Activated naive CD4-positive, alpha-beta T cell treated with anti-CD3 and anti-CD28 coated beads, Interleukin-2, amount 50 U/mL, for 72 hours (primary cell): ENCODE results near the gene CIAO3. TPM values are rescaled to one million over a fixed set of nuclear protein-coding genes. Genes with fewer than 3 reads are reported as not detected.
"Not testable (repeated sequence)": the region's sequence is repeated elsewhere in the genome, so short reads cannot be mapped to it uniquely, and the experiment has no call there.

Source experiments
- ATAC-seq, 2 donors: fragments of 150-1000 bp; cut with Tn5 transposase; 2 replicates each; pipeline ENCODE4 v1.10.0; 2021; ENCODE audit warnings: mild to moderate bottlenecking in 2 of 2, moderate library complexity in 2 of 2
- DNase-seq, 2 donors: peaks; one replicate each; pipeline ENCODE4 v3.0.0; 2021 to 2022; ENCODE audit warnings: low spot score in 2 of 2
- H3K27ac Mint-ChIP-seq, 2 donors: one replicate each; pipeline ENCODE4 v1.8.0; 2022; ENCODE audit warnings: mild to moderate bottlenecking in 2 of 2, mixed read lengths in 2 of 2
- H3K36me3 Mint-ChIP-seq, 2 donors: one replicate each; pipeline ENCODE4 v1.8.0; 2022; ENCODE audit warnings: mixed read lengths in 2 of 2
- H3K9me3 Mint-ChIP-seq, 2 donors: one replicate each; pipeline ENCODE4 v1.8.0; 2022; ENCODE audit warnings: mixed read lengths in 2 of 2
- total RNA-seq, 2 donors: library from RNA; stranded (reverse); gene quantifications; one replicate each; pipeline ENCODE4 v1.2.3, GENCODE V29; 2022

Gene CIAO3
- total RNA-seq, 2 donors from 2014 or later: 41.7 to 122 TPM

DNA sequence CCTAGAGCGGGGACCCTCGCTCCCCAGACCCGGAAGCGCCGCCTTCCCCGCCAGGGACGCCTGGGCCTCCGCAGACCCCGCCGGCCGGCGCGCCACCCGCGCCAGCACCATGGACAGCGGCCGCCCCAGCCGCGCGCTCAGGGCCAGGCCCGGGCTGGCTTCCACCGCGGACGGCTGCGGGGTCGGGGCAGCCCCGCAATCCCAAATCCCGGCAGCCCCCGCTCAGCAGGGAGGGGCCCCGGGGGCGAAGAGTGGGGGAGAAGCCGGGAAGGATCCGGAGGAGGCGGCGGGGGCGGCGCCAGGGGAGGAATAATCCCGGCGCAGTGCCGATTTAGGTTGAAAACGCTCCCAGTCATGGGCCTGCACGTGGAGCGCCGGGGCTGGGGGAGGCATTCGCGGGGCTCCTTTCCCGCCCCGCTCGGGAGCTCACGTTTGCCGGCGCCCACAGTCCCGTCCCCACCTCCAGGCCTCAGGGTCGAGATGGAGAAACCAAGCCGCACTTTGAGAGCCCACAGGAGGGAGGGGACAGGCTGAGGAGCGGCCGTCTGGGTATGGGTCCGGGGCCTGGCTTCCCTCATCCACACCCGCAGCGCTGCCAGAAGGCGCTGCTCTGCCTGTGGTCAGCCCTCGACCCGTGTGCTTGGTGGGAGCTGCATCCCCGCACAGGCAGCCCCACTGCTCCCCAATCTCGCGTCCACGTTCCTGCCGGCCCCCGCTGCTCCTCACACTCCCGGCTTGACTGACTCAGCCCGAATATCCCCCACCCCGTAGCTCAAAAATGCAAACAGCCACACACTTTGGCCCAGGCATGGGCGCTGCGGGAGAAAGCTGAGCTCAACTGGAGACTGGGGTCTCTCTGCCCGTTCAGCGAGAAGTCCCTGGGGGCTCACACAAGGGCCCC is 39.9 kb downstream of the CIAO3 start:
- H3K9me3 Mint-ChIP-seq: no peaks in the 10 kb centered on the region
- no peaks in the 10 kb centered on the region for H3K36me3 Mint-ChIP-seq
- no peak overlapping the region for H3K27ac Mint-ChIP-seq
- ATAC-seq (peak in 1 of 2 donors; percentile 43), DNase-seq (peak in 1 of 2 donors; percentile 67)

DNA sequence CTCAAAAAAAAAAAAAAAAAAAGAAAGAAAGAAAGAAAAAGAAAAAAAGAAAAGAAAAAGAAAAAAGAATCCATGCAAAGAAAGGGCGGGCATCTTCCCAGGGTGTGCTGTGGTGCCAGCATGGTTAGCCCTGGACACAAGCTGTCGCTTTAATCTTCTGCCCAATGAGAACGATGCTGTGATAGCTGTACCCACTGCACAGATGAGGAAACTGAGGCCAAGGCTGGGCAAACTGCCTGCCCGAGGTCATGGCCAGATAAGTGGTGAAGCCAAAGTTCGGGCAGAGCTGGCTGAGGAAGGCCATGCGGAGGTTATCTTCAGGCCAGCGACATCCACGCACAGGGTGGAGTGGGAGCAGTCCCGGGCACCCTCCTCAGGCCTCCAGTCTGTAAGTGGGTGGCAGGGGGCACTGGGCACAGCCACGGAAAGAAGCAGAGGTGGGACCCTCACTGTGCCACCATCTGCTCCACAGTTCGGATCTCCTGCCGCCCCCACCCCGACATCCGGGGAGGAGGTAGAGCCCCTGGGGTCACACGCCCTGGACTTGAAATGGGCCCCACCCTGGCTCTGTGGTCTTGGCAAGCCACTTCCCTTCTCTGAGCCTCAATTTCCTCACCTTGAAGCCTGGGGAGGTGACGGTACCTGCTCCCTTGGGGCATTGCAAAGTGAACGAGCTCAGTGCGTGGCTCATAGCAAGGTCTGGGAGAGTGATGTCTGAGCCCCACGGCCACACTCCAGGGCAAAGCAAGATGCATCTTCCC is 41.7 kb downstream of the CIAO3 start:
- ATAC-seq: no peak
- H3K36me3 Mint-ChIP-seq: peaks cover 0 to 5% of the 10 kb centered on the region in 2 donors
- no peak for DNase-seq
- H3K9me3 Mint-ChIP-seq: no peaks in the 10 kb centered on the region
- H3K27ac Mint-ChIP-seq: no peak overlapping the region

DNA sequence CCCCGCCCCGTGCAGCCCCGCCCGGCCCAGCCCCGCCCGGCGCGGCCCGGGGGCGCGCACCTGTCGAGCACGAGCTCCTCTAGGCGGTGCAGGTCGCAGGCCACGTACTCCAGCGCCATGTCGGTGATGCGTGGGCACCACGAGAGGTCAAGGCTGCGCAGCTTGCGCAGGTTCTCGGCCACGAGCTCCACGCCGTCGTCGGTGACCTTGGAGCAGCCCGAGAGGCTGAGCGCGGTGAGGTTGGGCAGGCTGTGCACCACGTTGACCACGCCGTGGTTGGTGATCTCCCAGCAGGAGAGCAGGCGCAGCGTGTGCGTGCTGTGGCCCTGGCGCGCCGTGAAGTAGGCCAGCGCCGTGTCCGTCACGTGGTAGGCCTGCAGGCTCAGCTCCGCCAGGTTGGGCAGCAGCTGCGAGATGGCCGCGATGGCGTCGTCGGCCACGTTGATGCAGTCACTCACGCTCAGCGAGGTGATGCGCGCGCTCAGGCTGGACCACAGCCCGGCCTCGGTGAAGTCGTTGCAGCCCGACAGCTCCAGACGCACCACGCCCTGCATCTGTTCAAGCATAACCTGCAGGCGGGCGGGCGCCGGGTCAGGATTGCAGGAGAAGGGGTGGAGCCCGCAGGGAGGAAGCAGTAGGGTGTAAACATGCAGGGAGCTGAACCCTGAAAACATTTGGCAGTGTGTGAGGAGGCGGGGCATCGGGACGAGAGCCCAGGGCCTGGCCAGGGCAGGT is 45.3 kb downstream of the CIAO3 start:
- ATAC-seq: peak; percentile 82 to 85
- Mint-ChIP-seq H3K9me3 (no peaks in the 10 kb centered on the region), H3K27ac (peak overlapping the region in 1 of 2 donors; percentile 22), H3K36me3 (peaks cover 0 to 5% of the 10 kb centered on the region in 2 donors)
- DNase-seq: peak; percentile 82 to 83

DNA sequence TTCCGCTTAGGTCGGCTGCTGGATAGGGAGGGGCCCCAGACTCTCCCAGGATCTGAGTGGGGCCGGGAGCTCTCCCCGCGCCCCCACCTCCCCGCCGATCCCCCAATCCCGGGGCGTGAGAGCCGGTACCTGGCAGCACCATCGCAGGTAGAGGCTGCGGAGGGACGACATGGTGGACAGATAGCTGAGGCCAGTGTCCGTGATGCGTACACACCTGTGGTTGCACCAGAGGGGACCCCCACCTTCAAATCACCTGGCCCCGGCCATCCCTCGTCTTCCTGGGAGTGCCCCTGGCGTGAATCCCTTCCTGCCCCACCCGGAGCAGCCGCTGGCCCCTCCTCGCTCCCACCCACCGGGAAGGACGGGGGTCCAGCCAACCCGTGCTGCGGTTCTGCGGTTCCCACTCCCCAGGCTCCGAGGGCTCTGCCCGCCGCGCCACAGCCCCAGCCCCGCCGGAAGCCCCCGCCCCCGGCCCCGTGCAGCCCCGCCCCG is 45.9 kb downstream of the CIAO3 start:
- Mint-ChIP-seq H3K36me3 (peaks cover 0 to 5% of the 10 kb centered on the region in 2 donors), H3K9me3 (no peaks in the 10 kb centered on the region), H3K27ac (no peak overlapping the region)
- DNase-seq: no peak
- peak in 1 of 2 donors; percentile 2 for ATAC-seq

DNA sequence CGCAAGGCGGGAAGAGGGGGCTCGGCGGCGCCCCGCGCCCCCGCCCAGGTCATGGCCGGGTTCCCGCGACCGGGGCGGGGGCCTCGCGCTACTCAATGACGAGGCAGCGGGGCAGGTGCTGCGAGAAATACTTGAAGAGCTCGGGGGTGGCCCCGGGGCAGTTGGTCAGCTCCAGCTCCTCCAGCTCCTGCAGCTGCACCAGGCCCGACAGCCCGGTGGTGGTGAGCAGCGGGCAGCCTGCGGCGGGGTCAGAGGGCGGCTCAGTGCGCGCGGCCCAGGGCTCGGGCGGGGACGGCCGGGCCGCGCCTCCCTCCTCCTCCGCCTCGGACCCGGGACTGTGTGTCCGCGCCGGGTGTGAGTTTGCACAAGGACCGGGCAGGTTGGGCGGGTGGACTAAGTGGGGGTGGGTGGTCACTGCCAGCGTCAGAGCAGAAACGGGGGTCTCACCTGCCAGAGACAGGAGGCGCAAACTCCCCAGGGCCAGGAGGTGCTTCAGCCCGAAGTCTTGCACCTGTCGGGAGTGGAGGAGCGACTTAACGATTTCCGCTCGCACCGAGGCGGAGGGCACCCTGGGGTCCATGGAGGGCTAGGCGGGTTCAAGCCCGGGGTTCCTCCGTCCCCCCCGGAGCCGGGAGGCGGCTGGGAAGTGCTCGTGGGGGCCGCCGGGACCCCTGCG is 46.5 kb downstream of the CIAO3 start:
- no peak for ATAC-seq
- no peak for DNase-seq
- no peak overlapping the region for H3K27ac Mint-ChIP-seq
- peaks cover 0 to 5% of the 10 kb centered on the region in 2 donors for H3K36me3 Mint-ChIP-seq
- H3K9me3 Mint-ChIP-seq: no peaks in the 10 kb centered on the region

DNA sequence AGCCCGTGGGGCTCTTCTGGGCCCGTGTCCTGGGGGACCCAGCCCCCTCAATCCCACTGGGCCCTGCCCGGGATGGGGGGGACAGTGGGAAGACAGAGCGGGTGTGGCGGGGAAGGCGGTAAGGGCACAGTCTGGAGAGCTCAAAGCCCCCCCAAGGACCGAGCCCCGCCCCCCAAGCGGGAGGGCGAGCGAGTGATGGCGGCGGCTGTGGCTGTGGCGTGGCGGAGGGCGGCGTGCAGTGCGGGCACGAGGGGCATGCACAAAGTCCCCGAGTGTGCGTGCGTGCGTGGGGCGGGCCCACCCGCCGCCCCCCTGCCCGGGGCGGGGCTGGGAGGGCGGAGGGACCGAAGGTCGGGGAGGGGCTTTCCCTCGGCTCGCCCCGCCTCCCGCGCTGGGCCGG is 47.0 kb downstream of the CIAO3 start:
- Mint-ChIP-seq H3K36me3 (peaks cover 0 to 5% of the 10 kb centered on the region in 2 donors), H3K27ac (no peak overlapping the region), H3K9me3 (no peaks in the 10 kb centered on the region)
- no peak for ATAC-seq
- DNase-seq: no peak

DNA sequence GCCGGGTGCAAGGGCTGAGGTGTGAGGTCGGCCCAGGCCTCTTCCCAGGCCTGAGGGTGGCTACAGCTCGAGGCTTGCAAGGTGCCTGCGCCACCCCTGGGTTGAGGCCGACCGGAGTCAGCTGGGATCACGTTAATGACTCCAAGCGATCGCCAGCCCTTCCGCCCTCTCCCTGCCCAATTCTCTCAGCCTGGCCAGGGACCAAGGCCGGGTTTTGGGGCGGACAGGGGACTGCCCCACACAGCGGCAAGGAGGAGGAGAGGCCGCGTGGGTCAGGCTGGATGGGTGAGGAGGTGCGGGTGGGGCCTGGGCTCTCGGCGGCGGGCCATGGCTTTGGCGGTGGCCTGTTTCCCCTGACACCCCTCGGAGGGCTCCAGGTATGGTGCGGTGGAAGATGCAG is 47.4 kb downstream of the CIAO3 start:
- no peak for DNase-seq
- no peaks in the 10 kb centered on the region for H3K9me3 Mint-ChIP-seq
- ATAC-seq: no peak
- H3K36me3 Mint-ChIP-seq: peaks cover 0 to 5% of the 10 kb centered on the region in 2 donors
- H3K27ac Mint-ChIP-seq: no peak overlapping the region

DNA sequence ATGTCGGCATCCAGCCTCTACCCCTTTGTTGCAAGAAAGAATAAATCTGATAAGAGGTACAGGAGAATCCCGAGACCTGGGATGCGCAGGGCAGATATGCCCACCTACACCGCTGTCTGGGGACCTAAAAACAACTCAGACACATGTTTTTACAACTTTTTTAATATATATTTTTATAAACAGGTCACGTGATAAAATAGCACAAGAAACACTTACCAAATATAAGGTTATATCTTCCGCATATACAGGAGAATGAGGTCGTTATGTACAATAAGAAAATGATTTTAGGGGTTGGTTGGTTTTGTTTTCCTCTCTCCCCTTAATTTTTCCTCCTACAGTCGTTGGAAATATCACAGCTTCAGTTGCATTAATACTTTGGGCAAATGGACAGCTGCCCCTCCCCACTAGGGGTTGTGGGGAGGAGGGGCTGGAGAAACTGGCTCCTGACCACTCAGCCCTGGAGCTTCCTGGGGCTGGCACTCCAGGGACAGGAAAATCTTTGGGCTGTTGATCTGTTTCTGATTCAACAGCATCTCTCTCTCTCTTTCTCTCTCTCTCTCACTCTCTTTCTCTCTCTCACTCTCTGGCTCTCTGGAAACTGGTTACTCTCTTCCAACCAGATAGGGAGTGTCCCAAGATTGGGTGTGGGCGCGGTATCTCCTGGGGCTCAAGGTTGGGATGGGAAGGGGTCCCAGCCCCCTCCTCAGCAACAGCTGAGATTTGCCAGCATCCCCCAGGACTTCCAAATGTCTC is 48.3 kb downstream of the CIAO3 start:
- Mint-ChIP-seq H3K36me3 (peaks cover 0 to 5% of the 10 kb centered on the region in 2 donors), H3K27ac (peak overlapping the region in 1 of 2 donors; percentile 95), H3K9me3 (no peaks in the 10 kb centered on the region)
- no peak for DNase-seq
- no peak for ATAC-seq

DNA sequence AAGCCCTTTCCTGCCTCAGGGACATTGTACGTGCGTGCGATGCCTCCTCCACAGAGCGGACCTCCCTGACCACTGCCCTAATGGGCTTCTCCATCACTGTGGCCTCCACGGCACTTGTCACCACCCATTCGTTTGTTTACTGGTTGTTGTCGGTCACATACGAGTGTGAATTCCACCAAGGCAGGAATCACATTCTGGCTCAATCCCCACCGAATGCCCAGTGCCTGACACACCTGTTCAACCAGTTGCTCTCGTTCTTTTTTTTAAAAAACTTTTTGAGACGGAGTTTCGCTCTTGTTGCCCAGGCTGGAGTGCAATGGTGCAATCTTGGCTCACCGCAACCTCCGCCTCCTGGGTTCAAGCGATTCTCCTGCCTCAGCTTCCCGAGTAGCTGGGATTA is 49.6 kb downstream of the CIAO3 start:
- ATAC-seq, H3K9me3 Mint-ChIP-seq, H3K36me3 Mint-ChIP-seq, DNase-seq: not testable (repeated sequence)
- peak overlapping the region in 1 of 2 donors; percentile 95 for H3K27ac Mint-ChIP-seq

DNA sequence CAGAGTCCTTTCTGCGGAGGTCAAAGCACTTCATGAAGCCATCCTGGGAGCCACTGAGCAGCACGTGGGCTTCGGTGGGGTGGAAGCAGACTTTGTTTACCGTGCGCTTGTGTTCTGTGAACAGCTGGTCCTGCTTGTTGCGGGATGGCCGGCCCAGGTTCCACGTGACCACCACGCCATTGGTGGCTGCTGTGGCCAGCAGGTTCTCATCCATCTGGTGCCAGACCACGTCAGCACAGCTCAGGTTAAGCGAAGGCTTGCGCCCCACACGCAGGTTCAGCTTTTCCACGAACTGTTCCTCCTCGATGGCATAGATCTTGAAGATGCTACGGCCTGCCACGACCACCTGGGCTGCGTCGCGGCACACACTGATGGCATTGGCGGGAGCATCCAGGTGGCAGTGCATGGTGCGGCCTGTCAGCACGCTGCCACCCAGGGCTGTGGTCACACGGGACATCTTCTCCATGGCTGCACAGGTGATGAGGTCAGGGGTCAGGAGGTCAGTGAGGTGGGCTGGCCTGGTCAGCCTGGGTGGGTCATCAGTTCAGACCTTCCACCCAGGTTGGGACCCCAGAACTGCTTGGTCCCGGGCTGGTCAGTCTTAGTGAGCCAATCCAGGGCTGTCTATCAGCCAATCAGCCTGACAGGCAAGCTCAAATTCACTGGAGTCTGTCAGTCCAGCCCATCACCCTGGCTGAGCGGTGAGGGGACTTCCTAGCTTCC is 51.5 kb downstream of the CIAO3 start:
- peak in 1 of 2 donors; percentile 2 for ATAC-seq

DNA sequence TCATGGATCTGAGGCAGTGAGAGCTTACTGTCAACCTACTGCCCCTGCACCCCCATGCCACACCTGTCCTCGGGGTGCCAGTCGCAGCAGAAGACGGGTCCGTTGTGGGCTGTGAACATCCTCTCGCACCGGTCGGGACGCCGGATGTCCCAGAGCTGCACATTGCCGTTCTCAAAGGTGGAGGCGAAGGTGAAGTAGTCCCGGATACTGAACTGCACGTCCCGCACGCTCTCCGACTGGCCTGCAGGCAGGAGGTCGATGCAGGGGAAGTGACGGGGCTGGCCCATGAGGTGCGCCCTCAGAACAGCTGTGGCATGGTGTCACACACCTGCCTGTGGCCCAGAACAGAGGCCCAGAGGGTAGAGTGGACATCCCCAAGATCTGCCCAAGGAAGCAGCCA is 53.3 kb downstream of the CIAO3 start:
- no peak for DNase-seq
- no peak for ATAC-seq
- Mint-ChIP-seq H3K36me3 (peaks cover 3 to 11% of the 10 kb centered on the region in 2 donors), H3K9me3 (no peaks in the 10 kb centered on the region), H3K27ac (no peak overlapping the region)

More for the DNA sequence above, 51.5 kb downstream of the CIAO3 start:
- peak in 1 of 2 donors; percentile 56 for DNase-seq
- Mint-ChIP-seq H3K27ac (peak overlapping the region; percentile 95), H3K36me3 (peaks cover 0 to 6% of the 10 kb centered on the region in 2 donors), H3K9me3 (no peaks in the 10 kb centered on the region)

DNA sequence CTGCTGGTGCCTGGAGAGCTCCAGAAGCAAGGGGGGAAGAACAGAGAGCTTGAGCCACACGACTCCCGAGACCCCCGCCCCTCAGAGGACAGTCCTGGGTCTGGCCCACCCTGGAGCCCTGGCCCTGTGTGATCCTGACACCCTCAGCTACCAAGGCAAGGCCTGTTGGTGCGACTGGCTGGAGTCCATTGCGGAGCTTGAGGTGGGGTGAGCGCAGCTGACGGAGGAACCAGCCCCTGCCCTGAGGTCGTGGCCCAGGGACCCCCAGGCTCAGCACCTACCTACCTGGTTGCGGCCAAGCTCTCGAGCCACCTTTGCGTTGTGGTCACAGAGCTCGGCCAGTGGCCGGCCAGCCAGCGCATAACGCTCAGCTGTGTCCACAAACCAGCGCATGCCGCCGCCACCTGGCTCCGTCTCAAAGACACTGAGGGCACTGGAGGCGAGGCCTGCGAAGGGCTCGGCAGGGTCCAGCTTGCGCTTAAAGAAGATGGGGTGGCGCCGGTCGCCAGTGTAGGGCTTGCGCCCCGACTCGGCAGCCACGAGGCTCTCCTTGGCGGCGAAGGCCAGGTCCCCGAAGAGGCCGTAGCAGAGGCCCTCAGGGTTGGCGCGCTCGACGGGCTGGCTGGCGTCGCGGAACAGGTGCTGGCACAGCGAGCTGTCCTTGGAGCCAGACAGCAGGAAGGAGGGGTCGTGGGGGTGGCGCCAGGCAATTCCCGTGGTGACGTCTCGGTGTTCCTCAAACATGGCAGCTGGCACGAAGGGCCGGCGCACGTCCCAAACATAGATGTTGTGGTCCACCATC is 54.1 kb downstream of the CIAO3 start:
- ATAC-seq: no peak

DNA sequence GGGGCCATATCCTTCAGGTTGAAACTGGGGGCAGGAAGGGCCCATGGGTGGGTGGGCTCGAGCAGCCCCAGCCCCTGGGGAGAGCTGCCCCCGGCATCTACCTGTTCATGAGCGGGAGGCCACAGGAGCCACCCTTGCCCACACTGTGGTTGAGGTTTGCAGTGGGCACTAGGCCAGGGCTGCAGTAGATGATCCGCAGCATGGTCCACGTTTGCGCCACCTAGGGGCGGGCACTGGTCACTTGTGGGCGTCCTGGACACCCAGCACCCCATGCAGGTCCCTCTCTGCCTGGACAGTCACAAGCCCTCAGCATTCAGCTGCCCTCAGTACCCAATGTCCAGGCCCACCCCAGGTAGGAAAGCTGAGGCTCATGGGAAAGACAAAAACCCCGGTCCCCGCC is 54.8 kb downstream of the CIAO3 start:
- ATAC-seq: no peak
- H3K27ac Mint-ChIP-seq: peak overlapping the region in 1 of 2 donors; percentile 4
- peak in 1 of 2 donors; percentile 56 for DNase-seq
- H3K9me3 Mint-ChIP-seq: no peaks in the 10 kb centered on the region
- peaks cover 5 to 22% of the 10 kb centered on the region in 2 donors for H3K36me3 Mint-ChIP-seq

More for the DNA sequence above, 54.1 kb downstream of the CIAO3 start:
- Mint-ChIP-seq H3K36me3 (peaks cover 5 to 19% of the 10 kb centered on the region in 2 donors), H3K9me3 (no peaks in the 10 kb centered on the region), H3K27ac (peak overlapping the region in 1 of 2 donors; percentile 4)
- peak in 1 of 2 donors; percentile 56 for DNase-seq
